T-cell (primary cell): ENCODE measurements around the gene WSB1. TPM values are rescaled to one million over a fixed set of nuclear protein-coding genes. Genes with fewer than 3 reads are reported as not detected.

Experiments
- ATAC-seq, 4 experiments: fragments of 200-7000 bp in 3 of 4; fragments of 150-1000 bp in 1 of 4; cut with Tn5 transposase; replicated peaks in 1 of 4; 1 replicate in 3 of 4; 2 replicates in 1 of 4; pipeline ENCODE4 v1.10.0; 2021; ENCODE audit warnings: moderate library complexity in 3 of 4, mild to moderate bottlenecking in 2 of 4, moderate number of reproducible peaks in 1 of 4
- CTCF ChIA-PET, 2 donors: fragments of 300-600 bp; sonication (Branson Sonifier 250); formaldehyde crosslinking; loops; one replicate each; lab custom pipeline; 2022; ENCODE audit warnings: antibody characterized with exemption in 2 of 2; lab: Charles Lee
- POLR2A ChIA-PET, 2 donors: fragments of 300-600 bp; sonication (Branson Sonifier 250); formaldehyde crosslinking; loops; one replicate each; lab custom pipeline; 2022; ENCODE audit warnings: antibody characterized with exemption in 2 of 2; lab: Charles Lee
- DNase-seq, 35 experiments: peaks; one replicate each; pipeline versions ENCODE4 v3.0.0 to v3.0.0-alpha.2; 2013 to 2023
- H3K27ac ChIP-seq: one replicate; pipeline ENCODE4 v1.5.1; 2013; ENCODE audit warnings: low read length
- H3K27me3 ChIP-seq, 2 experiments: replicated peaks in 1 of 2; 1 replicate in 1 of 2; 2 replicates in 1 of 2; pipeline versions ENCODE4 v1.6.1 to v1.7.0; 2013; ENCODE audit warnings: low read length in 1 of 2, mixed read lengths in 1 of 2; ENCODE audit not compliant: control insufficient read depth in 2 of 2, insufficient read depth in 2 of 2; ENCODE audit errors: extremely low read depth in 1 of 2
- H3K36me3 ChIP-seq, 2 donors: 1 replicate in 1 of 2; 2 replicates in 1 of 2; pipeline versions ENCODE4 v1.6.1 to v1.7.0; 2013; ENCODE audit warnings: low read length in 1 of 2; ENCODE audit not compliant: control insufficient read depth in 2 of 2, insufficient read depth in 1 of 2; ENCODE audit errors: extremely low read depth in 1 of 2
- H3K4me1 ChIP-seq, 2 experiments: 1 replicate in 1 of 2; 2 replicates in 1 of 2; pipeline versions ENCODE4 v1.6.1 to v1.7.0; 2013; ENCODE audit warnings: low read length in 2 of 2, mixed read lengths in 1 of 2; ENCODE audit not compliant: insufficient read depth in 2 of 2, control insufficient read depth in 1 of 2; ENCODE audit errors: extremely low read depth in 1 of 2
- H3K4me3 ChIP-seq, 2 donors: 1 replicate in 1 of 2; 2 replicates in 1 of 2; pipeline versions ENCODE4 v1.5.1 to v1.7.0; 2013; ENCODE audit warnings: mild to moderate bottlenecking in 2 of 2, low read length in 1 of 2, moderate library complexity in 1 of 2; ENCODE audit not compliant: control insufficient read depth in 1 of 2; ENCODE audit errors: extremely low read depth in 1 of 2
- H3K9me3 ChIP-seq: 2 replicates; pipeline ENCODE4 v1.7.0; 2013
- H3K27ac Mint-ChIP-seq, 2 donors: one replicate each; pipeline ENCODE4 v1.8.0; 2020 to 2021; ENCODE audit warnings: mild to moderate bottlenecking in 2 of 2, mixed read lengths in 2 of 2
- H3K27me3 Mint-ChIP-seq, 2 donors: one replicate each; pipeline ENCODE4 v1.8.0; 2021 to 2022; ENCODE audit warnings: mixed read lengths in 2 of 2
- H3K36me3 Mint-ChIP-seq: one replicate; pipeline ENCODE4 v1.8.0; 2021; ENCODE audit warnings: mixed read lengths
- H3K4me1 Mint-ChIP-seq, 3 donors: one replicate each; pipeline ENCODE4 v1.8.0; 2020 to 2022; ENCODE audit warnings: mixed read lengths in 3 of 3, mild to moderate bottlenecking in 1 of 3
- H3K4me3 Mint-ChIP-seq, 3 donors: one replicate each; pipeline ENCODE4 v1.8.0; 2020 to 2022; ENCODE audit warnings: mild to moderate bottlenecking in 3 of 3, mixed read lengths in 3 of 3, moderate library complexity in 3 of 3
- H3K9me3 Mint-ChIP-seq, 3 donors: one replicate each; pipeline ENCODE4 v1.8.0; 2020 to 2022; ENCODE audit warnings: mixed read lengths in 3 of 3
- WGBS: methylation state at CpG from one replicate; pipeline ENCODE4 v1.1.5; 2013; ENCODE audit warnings: missing lambda C conversion rate; ENCODE audit not compliant: insufficient coverage; 5-methylcytosine and 5-hydroxymethylcytosine counted together
- total RNA-seq, 35 experiments: library from RNA in 6 of 35; stranded (reverse) in 6 of 35; fragments of 120-200 nt in 1 of 35; gene quantifications; one replicate each; pipeline versions ENCODE4 v1.2.1 to v1.2.4 and lab custom pipeline; 2013 to 2026

WSB1 gene
- total RNA-seq, 5 donors from 2014 or later (not counting 1 experiment from before 2014, with no cell fraction given) = 103 to 142 (median 115) TPM

DNA sequence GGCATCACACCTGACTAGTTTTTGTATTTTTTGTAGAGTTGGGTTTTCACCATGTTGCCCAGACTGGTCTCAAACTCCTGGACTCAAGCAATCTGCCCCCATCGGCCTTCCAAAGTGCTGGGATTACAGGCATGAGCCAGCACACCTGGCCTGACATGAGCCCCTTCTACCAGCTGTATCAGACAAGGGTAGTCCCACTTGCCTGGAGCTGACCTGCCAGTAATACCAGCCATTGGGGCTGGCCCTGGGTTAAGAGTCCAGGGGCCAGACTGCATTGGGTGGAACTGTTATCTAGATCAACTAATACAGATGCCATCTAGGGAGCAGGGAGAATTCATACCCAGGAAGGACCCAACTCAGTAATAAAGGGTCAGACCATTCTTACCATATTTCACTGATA lies 28.1 kb downstream of the WSB1 start:
- no peaks in the 10 kb centered on the region for H3K27me3 Mint-ChIP-seq
- H3K4me1 Mint-ChIP-seq = no peaks in the 10 kb centered on the region
- H3K9me3 Mint-ChIP-seq = no peaks in the 10 kb centered on the region
- no peaks in the 10 kb centered on the region for H3K9me3 ChIP-seq
- peaks cover 0 to 2% of the 10 kb centered on the region in 2 experiments for H3K27me3 ChIP-seq
- ChIA-PET POLR2A (no interaction called here), CTCF (no interaction called here)
- no peak for DNase-seq
- H3K4me3 ChIP-seq = no peak overlapping the region
- peaks cover 9% of the 10 kb centered on the region for H3K36me3 Mint-ChIP-seq
- H3K4me3 Mint-ChIP-seq = no peak overlapping the region
- ATAC-seq = no peak
- H3K4me1 ChIP-seq = no peaks in the 10 kb centered on the region
- H3K27ac ChIP-seq = no peak overlapping the region
- 100% methylated on average over 1 of the region's 1 CpG for WGBS
- no peak overlapping the region for H3K27ac Mint-ChIP-seq
- peaks cover 1 to 3% of the 10 kb centered on the region in 2 donors for H3K36me3 ChIP-seq

DNA sequence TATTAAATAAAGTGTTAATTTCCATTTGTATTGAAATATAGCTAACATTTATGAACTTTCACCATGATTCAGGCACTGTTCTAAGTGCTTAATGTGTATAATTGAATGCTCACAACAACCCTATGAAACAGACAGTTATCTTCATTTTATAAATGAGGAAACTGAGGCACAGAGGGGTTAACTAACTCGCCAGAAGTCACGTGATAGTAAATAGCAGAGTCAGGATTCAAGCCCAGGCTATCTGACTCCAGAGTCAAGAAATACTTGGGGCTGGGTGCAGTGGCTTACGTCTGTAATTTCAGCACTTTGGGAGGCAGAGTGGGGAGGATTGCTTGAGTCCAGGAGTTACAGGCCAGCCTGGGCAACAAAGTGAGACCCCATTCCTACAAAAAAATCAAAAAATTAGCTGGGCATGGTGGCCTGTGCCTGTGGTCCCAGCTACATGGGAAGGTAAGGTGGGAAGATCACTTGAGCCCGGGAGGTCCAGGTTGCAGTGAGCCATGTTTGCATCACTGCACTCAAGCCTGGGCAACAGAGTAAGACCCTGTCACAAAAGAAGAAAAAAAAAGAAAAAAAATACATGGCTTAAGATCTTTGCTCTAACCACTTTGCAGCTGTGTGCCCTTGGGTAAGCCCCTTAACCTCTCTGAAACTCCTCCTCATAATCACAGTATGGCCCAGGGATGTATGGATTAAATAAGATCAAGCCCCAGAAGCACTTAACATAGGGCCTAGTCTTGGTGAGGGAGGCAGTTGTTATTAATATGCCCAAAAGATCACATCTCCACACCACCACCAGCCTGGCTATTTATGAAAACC lies 29.0 kb downstream of the WSB1 start:
- Mint-ChIP-seq H3K36me3 (peaks cover 9% of the 10 kb centered on the region), H3K27me3 (no peaks in the 10 kb centered on the region), H3K4me1 (no peaks in the 10 kb centered on the region), H3K27ac (no peak overlapping the region), H3K9me3 (no peaks in the 10 kb centered on the region), H3K4me3 (peak overlapping the region in 1 of 3 donors; percentile 45)
- DNase-seq = no peak
- no peak overlapping the region for H3K4me3 ChIP-seq
- ATAC-seq = no peak
- H3K4me1 ChIP-seq = no peaks in the 10 kb centered on the region
- H3K27me3 ChIP-seq = peaks cover 0 to 2% of the 10 kb centered on the region in 2 experiments
- POLR2A ChIA-PET = interaction anchor here in 1 of 2 donors (0.6 kb wide), 1 partner anchor 29 kb away, joined by 3 read pairs; the partner anchor contains the start of gene WSB1
- WGBS = 85% methylated on average over 2 of the region's 4 CpGs
- CTCF ChIA-PET = no interaction called here
- no peak overlapping the region for H3K27ac ChIP-seq
- no peaks in the 10 kb centered on the region for H3K9me3 ChIP-seq
- H3K36me3 ChIP-seq = peaks cover 0 to 2% of the 10 kb centered on the region in 2 donors

DNA sequence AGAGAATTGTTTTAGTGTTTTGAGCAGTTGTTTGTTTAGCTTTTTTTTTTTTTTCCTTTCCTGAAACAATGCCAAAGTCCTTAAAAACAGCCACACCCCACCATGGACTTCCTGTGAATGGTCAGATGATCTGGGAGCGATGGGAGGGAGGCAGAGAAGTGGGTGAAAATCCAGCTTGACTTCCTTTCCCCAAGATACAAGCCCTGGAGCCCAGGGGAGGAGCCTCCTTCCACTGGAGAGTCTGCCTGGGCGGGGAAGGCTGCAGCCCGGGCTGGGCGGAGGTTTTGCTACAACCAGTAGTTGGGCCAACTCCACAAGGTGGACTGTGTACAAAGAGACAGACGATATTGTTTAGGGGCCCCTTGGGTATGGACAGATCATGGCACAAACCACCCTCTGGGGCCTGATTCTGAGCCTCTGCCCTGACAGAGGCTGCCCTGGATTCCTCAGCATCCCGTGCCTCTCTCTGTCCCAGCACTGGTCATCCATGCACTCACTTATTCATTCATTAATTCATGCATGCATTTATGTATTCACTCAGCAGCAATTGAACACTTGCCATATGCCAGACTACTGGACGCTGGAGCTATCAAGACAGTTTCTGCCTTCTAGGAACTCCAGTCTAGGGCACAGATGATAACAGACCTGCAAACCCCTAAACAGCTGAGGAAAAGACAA lies 29.8 kb downstream of the WSB1 start:
- H3K4me1 ChIP-seq = no peaks in the 10 kb centered on the region
- Mint-ChIP-seq H3K9me3 (no peaks in the 10 kb centered on the region), H3K36me3 (peaks cover 3% of the 10 kb centered on the region), H3K4me3 (no peak overlapping the region), H3K27me3 (no peaks in the 10 kb centered on the region), H3K4me1 (no peaks in the 10 kb centered on the region), H3K27ac (no peak overlapping the region)
- whole genome bisulfite sequencing = 100% methylated on average over 2 of the region's 7 CpGs
- no peak overlapping the region for H3K4me3 ChIP-seq
- H3K36me3 ChIP-seq = peaks cover 0 to under 1% of the 10 kb centered on the region in 2 donors
- ChIA-PET CTCF (no interaction called here), POLR2A (interaction anchor here in 1 of 2 donors (0.6 kb wide), 1 partner anchor 30 kb away, joined by 3 read pairs; the partner anchor contains the start of gene WSB1)
- no peaks in the 10 kb centered on the region for H3K9me3 ChIP-seq
- DNase-seq (no peak), ATAC-seq (no peak)
- no peak overlapping the region for H3K27ac ChIP-seq
- H3K27me3 ChIP-seq = peaks cover 0 to 2% of the 10 kb centered on the region in 2 experiments

DNA sequence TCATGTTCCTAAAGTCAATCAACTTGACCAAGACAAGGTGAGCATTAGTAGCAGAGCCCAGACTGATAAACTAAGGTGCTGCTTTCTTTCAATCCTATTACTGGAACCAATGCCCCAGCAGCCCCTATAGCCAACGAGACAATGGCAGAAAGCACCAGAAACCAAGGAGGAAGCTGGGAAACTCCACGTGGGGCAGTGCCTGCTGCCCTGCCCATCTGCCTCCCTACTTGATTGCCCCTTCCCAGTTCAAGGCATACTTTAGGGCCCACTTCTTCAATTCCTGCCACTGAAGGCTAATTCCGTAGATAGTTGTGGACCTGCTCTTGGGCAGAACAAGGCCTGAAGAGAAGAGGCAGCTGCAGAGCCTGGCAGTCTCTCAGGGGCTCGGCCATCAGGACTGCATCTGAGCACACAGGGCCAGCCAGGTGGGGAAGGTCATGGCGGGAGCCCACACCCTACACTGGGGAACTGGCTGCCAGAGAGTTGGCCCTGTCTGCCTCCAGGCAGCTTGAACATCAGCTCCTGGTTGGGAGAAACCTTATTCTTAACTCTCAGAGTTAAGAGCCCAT lies 30.9 kb downstream of the WSB1 start:
- POLR2A ChIA-PET = interaction anchor here in 1 of 2 donors (0.6 kb wide), 1 partner anchor 29 kb away, joined by 3 read pairs; no protein-coding TSS in a partner anchor
- WGBS = 75% methylated on average over 4 of the region's 5 CpGs
- no peaks in the 10 kb centered on the region for H3K36me3 Mint-ChIP-seq
- DNase-seq (no peak), ATAC-seq (no peak)
- H3K27me3 Mint-ChIP-seq = no peaks in the 10 kb centered on the region
- Histone ChIP-seq H3K27me3 (peaks cover 0 to 2% of the 10 kb centered on the region in 2 experiments), H3K36me3 (no peaks in the 10 kb centered on the region), H3K27ac (no peak overlapping the region), H3K9me3 (no peaks in the 10 kb centered on the region), H3K4me1 (no peaks in the 10 kb centered on the region), H3K4me3 (no peak overlapping the region)
- H3K9me3 Mint-ChIP-seq = no peaks in the 10 kb centered on the region
- CTCF ChIA-PET = no interaction called here
- no peaks in the 10 kb centered on the region for H3K4me1 Mint-ChIP-seq
- no peak overlapping the region for H3K27ac Mint-ChIP-seq
- no peak overlapping the region for H3K4me3 Mint-ChIP-seq

DNA sequence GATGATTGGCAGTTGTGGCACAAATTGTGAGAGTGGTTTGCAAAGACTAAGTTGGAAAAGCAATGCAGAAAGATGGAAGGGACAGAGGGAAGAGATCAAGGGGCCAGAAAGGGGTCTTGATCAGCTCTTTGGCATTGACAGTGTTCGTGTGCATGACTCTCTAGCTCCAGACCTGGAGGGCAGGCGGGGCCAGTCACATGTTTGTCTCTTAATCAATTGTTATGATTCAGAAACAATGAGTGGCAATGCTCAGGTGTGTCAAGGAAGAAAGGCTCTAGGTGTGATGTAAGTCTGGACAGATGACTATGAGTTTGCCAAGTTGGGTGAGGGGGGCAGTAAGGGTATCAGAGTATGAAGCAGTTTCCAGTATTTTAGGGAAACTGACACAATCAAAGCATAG lies 32.1 kb downstream of the WSB1 start:
- H3K9me3 ChIP-seq = no peaks in the 10 kb centered on the region
- H3K27ac Mint-ChIP-seq = no peak overlapping the region
- no peaks in the 10 kb centered on the region for H3K27me3 Mint-ChIP-seq
- no peaks in the 10 kb centered on the region for H3K36me3 ChIP-seq
- DNase-seq (no peak), ATAC-seq (no peak)
- ChIA-PET POLR2A (no interaction called here), CTCF (no interaction called here)
- H3K27ac ChIP-seq = no peak overlapping the region
- H3K4me1 ChIP-seq = no peaks in the 10 kb centered on the region
- H3K4me3 ChIP-seq = no peak overlapping the region
- H3K9me3 Mint-ChIP-seq = no peaks in the 10 kb centered on the region
- WGBS = 83% methylated on average over 2 of the region's 2 CpGs
- H3K36me3 Mint-ChIP-seq = no peaks in the 10 kb centered on the region
- no peak overlapping the region for H3K4me3 Mint-ChIP-seq
- H3K4me1 Mint-ChIP-seq = no peaks in the 10 kb centered on the region
- H3K27me3 ChIP-seq = peaks cover 0 to 2% of the 10 kb centered on the region in 2 experiments

DNA sequence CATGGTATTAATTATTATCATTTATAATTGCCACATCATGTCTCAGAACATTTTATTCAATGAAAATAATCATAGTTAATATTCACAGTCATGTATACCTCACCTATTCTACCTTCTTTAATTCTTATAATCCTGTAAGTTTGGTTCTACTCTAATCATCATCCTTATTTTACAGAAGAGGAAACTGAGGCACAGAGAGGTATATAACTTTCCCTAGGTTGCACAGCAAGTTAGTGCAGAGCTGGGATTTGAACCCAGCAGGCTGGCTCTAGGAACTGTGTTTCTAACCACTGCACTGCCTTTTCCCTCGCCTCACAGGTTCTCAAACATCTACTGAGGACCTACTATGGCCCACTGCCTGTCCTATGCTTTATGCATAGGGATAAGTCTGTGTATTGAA lies 32.7 kb downstream of the WSB1 start:
- no peaks in the 10 kb centered on the region for H3K9me3 ChIP-seq
- no peaks in the 10 kb centered on the region for H3K36me3 ChIP-seq
- no peak overlapping the region for H3K27ac ChIP-seq
- H3K27me3 Mint-ChIP-seq = no peaks in the 10 kb centered on the region
- ATAC-seq = no peak
- H3K4me1 Mint-ChIP-seq = peaks cover 0 to 4% (median 3%) of the 10 kb centered on the region in 3 donors
- H3K4me3 Mint-ChIP-seq = no peak overlapping the region
- H3K4me3 ChIP-seq = no peak overlapping the region
- POLR2A ChIA-PET = interaction anchor here in 1 of 2 donors (0.8 kb wide), 1 partner anchor 30 kb away, joined by 3 read pairs; no protein-coding TSS in a partner anchor
- CTCF ChIA-PET = interaction anchor here in 1 of 2 donors (0.6 to 0.7 kb wide), 2 partner anchors 9 to 84 kb away, joined by 5 to 11 read pairs; no protein-coding TSS in a partner anchor
- no peaks in the 10 kb centered on the region for H3K36me3 Mint-ChIP-seq
- H3K27ac Mint-ChIP-seq = no peak overlapping the region
- H3K4me1 ChIP-seq = no peaks in the 10 kb centered on the region
- peaks cover 0 to 2% of the 10 kb centered on the region in 2 experiments for H3K27me3 ChIP-seq
- H3K9me3 Mint-ChIP-seq = no peaks in the 10 kb centered on the region
- DNase-seq = no peak
- no CpG with 5 or more reads among the region's 1 CpG for WGBS
